HG03139 (cell line): ENCODE measurements around the gene IFITM10.

Experiments used
- ATAC-seq: cut with Tn5 transposase; IDR thresholded peaks from one replicate; pipeline ENCODE4 v1.9.1; 2021; ENCODE audit not compliant: unreplicated experiment

Gene IFITM10

GRCh38 chr11:1753229-1753928, 3.0 kb upstream of the IFITM10 start:
- no peak for ATAC-seq

GRCh38 chr11:1752907-1753228, 2.5 kb upstream of the IFITM10 start:
- no peak for ATAC-seq

GRCh38 chr11:1751999-1752906, 1.9 kb upstream of the IFITM10 start:
- no peak for ATAC-seq

GRCh38 chr11:1751531-1751921, 1.1 kb upstream of the IFITM10 start:
- no peak for ATAC-seq

- ATAC-seq: no peak
Measured at GRCh38 chr11:1750840-1751530, 590 bp upstream of the IFITM10 start.

- ATAC-seq: no peak
Measured at GRCh38 chr11:1749395-1750351, 722 bp downstream of the IFITM10 start.

GRCh38 chr11:1748636-1749394, 1.6 kb downstream of the IFITM10 start:
- ATAC-seq: no peak

- no peak for ATAC-seq
Measured at GRCh38 chr11:1747753-1748635, 2.4 kb downstream of the IFITM10 start.

- ATAC-seq: no peak
Measured at GRCh38 chr11:1746956-1747752, 3.2 kb downstream of the IFITM10 start.

- no peak for ATAC-seq
Measured at GRCh38 chr11:1746511-1746931, 3.9 kb downstream of the IFITM10 start.

GRCh38 chr11:1745701-1746320, 4.6 kb downstream of the IFITM10 start:
- no peak for ATAC-seq

- ATAC-seq: no peak
Measured at GRCh38 chr11:1744891-1745700, 5.3 kb downstream of the IFITM10 start.

GRCh38 chr11:1744137-1744886, 6.1 kb downstream of the IFITM10 start:
- ATAC-seq: no peak

GRCh38 chr11:1743585-1744136, 6.7 kb downstream of the IFITM10 start:
- no peak for ATAC-seq

GRCh38 chr11:1742869-1743584, 7.4 kb downstream of the IFITM10 start:
- no peak for ATAC-seq
